Lung (tissue), 12 donors: ENCODE data around the gene WDR45B. TPM values are rescaled to one million over a fixed set of nuclear protein-coding genes. Genes with fewer than 3 reads are reported as not detected.

Source experiments
- ATAC-seq: fragments of 200-7000 bp; cut with Tn5 transposase; one replicate; pipeline ENCODE4 v1.9.1; 2020; ENCODE audit warnings: moderate number of reproducible peaks; ENCODE audit not compliant: insufficient read depth, low FRiP score
- DNase-seq, 3 donors: peaks; one replicate each; pipeline ENCODE4 v3.0.0-alpha.2; 2013 to 2017
- H3K27ac ChIP-seq, 2 donors: one replicate each; pipeline ENCODE4 v1.5.1; 2013; ENCODE audit warnings: mild to moderate bottlenecking in 2 of 2, moderate library complexity in 2 of 2, control low read depth in 1 of 2, inconsistent platforms in 1 of 2, low read depth in 1 of 2, low read length in 1 of 2
- H3K27me3 ChIP-seq, 3 donors: one replicate each; pipeline ENCODE4 v1.5.1; 2013; ENCODE audit warnings: low read length in 2 of 3; ENCODE audit not compliant: control insufficient read depth in 3 of 3, insufficient read depth in 3 of 3
- H3K36me3 ChIP-seq, 4 donors: one replicate each; pipeline ENCODE4 v1.5.1; 2013; ENCODE audit warnings: low read length in 4 of 4, mild to moderate bottlenecking in 1 of 4, moderate library complexity in 1 of 4; ENCODE audit not compliant: control insufficient read depth in 4 of 4, insufficient read depth in 4 of 4
- H3K4me1 ChIP-seq, 5 donors: one replicate each; pipeline ENCODE4 v1.5.1; 2013; ENCODE audit warnings: low read length in 5 of 5, mild to moderate bottlenecking in 2 of 5, moderate library complexity in 1 of 5; ENCODE audit not compliant: control insufficient read depth in 5 of 5, insufficient read depth in 5 of 5
- H3K4me3 ChIP-seq: one replicate; pipeline ENCODE4 v1.5.1; 2013; ENCODE audit warnings: mild to moderate bottlenecking, control low read depth, moderate library complexity
- H3K9ac ChIP-seq, 2 donors: one replicate each; pipeline ENCODE4 v1.5.1; 2013; ENCODE audit warnings: low read length in 2 of 2, control low read depth in 1 of 2; ENCODE audit not compliant: insufficient read depth in 1 of 2
- H3K9me3 ChIP-seq, 4 donors: one replicate each; pipeline ENCODE4 v1.5.1; 2013; ENCODE audit warnings: low read length in 3 of 4, mild to moderate bottlenecking in 1 of 4, moderate library complexity in 1 of 4; ENCODE audit not compliant: control insufficient read depth in 4 of 4, insufficient read depth in 3 of 4
- WGBS, 2 donors: extraction: QIAGEN DNeasy Blood & Tissue Kit; methylation state at CpG; one replicate each; pipeline ENCODE4 v1.1.7; 2013; 5-methylcytosine and 5-hydroxymethylcytosine counted together
- polyA plus RNA-seq, 2 donors: library from polyadenylated mRNA; stranded (reverse); fragments of 200-250 nt; gene quantifications; one replicate each; pipeline ENCODE4 v1.2.1, GENCODE V29; 2013
- total RNA-seq, 2 donors: library from RNA; depleted of rRNA in 1 of 2; stranded (reverse); fragments of >200 nt in 1 of 2; gene quantifications; one replicate each; pipeline ENCODE4 v1.2.1, GENCODE V29; 2014 to 2021
- TF ChIP-seq, protein P1 (sequence below): IDR thresholded peaks from 2 replicates; pipeline ENCODE4 v1.5.1; 2012; ENCODE audit warnings: mild to moderate bottlenecking; ENCODE audit errors: control extremely low read depth, extremely low read depth
- donor health status: control.
- donor health status: control.
- donor health status: Bipolar disorder and iron deficiency.
- donor health status: healthy.
- donor health status: DM: yes; HTN: yes; CAD: no.

WDR45B gene
- total and polyA plus RNA-seq, 4 donors = 39.6 to 92.8 (median 65.0) TPM

DNA sequence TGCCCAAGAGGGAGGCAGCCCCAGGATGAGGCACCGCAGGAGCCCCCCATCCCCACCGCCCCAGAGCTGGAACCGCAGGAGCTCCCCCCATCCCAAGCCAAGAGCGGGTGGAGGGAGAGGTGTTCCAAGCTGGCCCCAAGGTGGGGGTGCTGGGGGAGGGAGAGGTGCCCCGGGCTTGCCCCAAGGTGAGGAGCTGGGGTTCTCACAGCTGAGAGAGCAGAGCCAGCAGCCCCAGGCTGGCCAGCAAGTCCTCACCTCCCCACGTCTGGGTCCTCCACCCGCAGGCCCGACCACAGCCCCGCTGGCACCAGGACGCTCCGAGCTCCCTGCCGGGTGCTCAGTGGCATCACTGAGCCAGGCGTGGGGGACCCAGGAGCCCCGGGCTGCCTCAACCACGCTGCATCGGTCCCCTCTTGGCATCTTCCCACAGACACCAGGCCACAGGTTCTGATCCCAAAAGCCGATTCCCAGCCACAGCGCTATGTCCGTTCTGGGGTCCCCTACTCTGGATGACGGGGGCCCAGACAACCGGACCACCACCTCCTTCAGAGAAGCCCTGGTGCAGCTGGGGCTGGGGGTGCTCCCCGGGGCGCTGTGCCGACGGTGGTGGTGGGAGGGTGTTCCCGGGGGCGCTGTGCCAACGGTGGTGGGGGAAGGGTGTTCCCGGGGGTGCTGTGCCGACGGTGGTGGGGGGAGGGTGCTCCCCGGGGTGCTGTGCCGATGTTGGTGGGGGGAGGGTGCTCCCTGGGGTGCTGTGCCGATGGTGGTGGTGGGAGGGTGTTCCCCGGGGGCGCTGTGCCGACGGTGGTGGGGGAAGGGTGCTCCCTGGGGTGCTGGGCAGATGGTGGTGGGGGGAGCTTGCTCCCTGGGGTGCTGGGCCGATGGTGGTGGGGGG, 15.4 kb upstream of the WDR45B start:
- Histone ChIP-seq H3K9me3 (peaks cover 0 to 3% (median 0%) of the 10 kb centered on the region in 4 donors), H3K27me3 (no peaks in the 10 kb centered on the region), H3K36me3 (peaks cover 0 to 15% (median 14%) of the 10 kb centered on the region in 4 donors), H3K4me1 (peaks cover 0 to 7% (median 2%) of the 10 kb centered on the region in 5 donors), H3K9ac (no peak overlapping the region), H3K27ac (no peak overlapping the region), H3K4me3 (no peak overlapping the region)
- ATAC-seq = no peak
- 92% methylated on average over 34 to 39 of the region's 39 CpGs for WGBS, 2 donors
- TF ChIP-seq, protein P1, sequence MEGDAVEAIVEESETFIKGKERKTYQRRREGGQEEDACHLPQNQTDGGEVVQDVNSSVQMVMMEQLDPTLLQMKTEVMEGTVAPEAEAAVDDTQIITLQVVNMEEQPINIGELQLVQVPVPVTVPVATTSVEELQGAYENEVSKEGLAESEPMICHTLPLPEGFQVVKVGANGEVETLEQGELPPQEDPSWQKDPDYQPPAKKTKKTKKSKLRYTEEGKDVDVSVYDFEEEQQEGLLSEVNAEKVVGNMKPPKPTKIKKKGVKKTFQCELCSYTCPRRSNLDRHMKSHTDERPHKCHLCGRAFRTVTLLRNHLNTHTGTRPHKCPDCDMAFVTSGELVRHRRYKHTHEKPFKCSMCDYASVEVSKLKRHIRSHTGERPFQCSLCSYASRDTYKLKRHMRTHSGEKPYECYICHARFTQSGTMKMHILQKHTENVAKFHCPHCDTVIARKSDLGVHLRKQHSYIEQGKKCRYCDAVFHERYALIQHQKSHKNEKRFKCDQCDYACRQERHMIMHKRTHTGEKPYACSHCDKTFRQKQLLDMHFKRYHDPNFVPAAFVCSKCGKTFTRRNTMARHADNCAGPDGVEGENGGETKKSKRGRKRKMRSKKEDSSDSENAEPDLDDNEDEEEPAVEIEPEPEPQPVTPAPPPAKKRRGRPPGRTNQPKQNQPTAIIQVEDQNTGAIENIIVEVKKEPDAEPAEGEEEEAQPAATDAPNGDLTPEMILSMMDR = no peak
- no peak for DNase-seq

- TF ChIP-seq, protein P1 = no peak
- H3K27ac ChIP-seq = no peak overlapping the region
- no peak overlapping the region for H3K9ac ChIP-seq
- H3K36me3 ChIP-seq = peaks cover 0 to 17% (median 15%) of the 10 kb centered on the region in 4 donors
- WGBS, 2 donors = 94% methylated on average over 20 of the region's 20 CpGs
- peaks cover 0 to 3% (median 0%) of the 10 kb centered on the region in 4 donors for H3K9me3 ChIP-seq
- no peaks in the 10 kb centered on the region for H3K27me3 ChIP-seq
- DNase-seq (no peak), ATAC-seq (no peak)
- H3K4me3 ChIP-seq = no peak overlapping the region
- peaks cover 0 to 3% (median 0%) of the 10 kb centered on the region in 5 donors for H3K4me1 ChIP-seq
Measured at GRCh38 chr17:82662711-82663261, 14.5 kb upstream of the WDR45B start.

DNA sequence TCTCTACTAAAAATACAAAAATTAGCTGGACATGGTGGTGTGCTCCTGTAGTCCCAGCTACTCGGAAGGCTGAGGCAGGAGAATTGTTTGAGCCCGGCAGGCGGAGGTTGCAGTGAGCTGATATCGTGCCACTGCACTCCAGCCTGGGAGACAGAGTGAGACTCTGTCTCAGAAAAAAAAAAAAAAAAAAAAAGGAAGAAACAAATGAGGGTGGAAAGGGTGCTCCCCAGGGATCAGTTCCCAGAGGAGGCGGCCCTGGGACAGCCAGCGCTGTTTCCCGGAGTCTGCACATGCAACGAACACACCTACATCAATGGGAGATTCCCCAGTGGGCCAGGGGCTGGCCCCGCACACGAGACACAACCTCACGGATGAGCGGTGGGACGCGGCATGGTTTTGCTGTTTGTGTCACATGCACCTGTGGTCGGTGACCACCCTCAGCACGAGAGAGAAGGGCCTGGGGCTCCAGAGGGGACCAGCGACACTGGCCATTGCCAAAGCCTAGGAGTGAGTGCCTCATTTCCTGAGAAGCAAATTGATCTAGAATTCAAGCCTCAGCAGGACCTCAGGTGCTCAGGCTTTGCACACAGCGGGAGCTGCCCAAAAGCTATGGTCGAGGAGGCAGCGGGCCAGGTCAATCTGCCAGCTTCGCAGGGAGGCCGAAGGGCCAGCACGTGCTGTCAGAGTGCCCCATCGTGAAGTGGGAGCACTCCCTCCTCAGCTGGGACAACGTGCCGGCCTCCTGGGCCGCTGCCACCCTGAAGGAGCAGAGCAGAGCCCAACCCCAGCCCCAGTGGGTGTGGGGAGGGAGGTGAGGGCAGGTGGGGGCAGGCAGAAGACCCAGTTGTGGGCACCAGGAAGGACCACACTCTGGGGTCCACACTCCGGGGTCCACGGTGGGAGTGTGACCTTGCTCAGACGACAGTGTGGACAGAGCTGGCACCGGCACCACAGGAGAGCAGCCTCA, 13.8 kb upstream of the WDR45B start:
- DNase-seq (no peak), ATAC-seq (no peak)
- H3K4me1 ChIP-seq = peaks cover 0 to 3% (median 0%) of the 10 kb centered on the region in 5 donors
- peaks cover 0 to 3% (median 0%) of the 10 kb centered on the region in 4 donors for H3K9me3 ChIP-seq
- TF ChIP-seq, protein P1 = no peak
- no peak overlapping the region for H3K27ac ChIP-seq
- WGBS, 2 donors = 88 to 96% methylated on average over 30 to 31 of the region's 31 CpGs
- H3K36me3 ChIP-seq = peaks cover 0 to 18% (median 17%) of the 10 kb centered on the region in 4 donors
- no peaks in the 10 kb centered on the region for H3K27me3 ChIP-seq
- no peak overlapping the region for H3K4me3 ChIP-seq
- no peak overlapping the region for H3K9ac ChIP-seq
